H1 (cell line): ENCODE data around the gene NDRG4. TPM values are rescaled to one million over a fixed set of nuclear protein-coding genes. Genes with fewer than 3 reads are reported as not detected.

Experiments used
- CHD2 ChIP-seq: IDR thresholded peaks from 2 replicates; pipeline ENCODE4 v1.6.1; 2012; ENCODE audit warnings: low read length, improper control_type of control experiment
- RXRA ChIP-seq: IDR thresholded peaks from 2 replicates; pipeline ENCODE4 v1.6.1; 2011; ENCODE audit warnings: low read depth, mild to moderate bottlenecking, low read length, moderate library complexity; ENCODE audit not compliant: insufficient read depth
- polyA plus RNA-seq, 7 experiments: library from polyadenylated mRNA; depleted of rRNA in 3 of 7; stranded (reverse) in 5 of 7; unstranded in 2 of 7; fragments of >200 nt in 5 of 7; fragments of 200-250 nt in 2 of 7; gene quantifications; 1 replicate in 5 of 7; 2 replicates in 1 of 7; 4 replicates in 1 of 7; pipeline versions ENCODE4 v1.2.1 to v1.2.3, GENCODE V29; 2011 to 2013; ENCODE audit warnings: missing spikeins in 2 of 7, mixed read lengths in 2 of 7
- total RNA-seq: library from RNA; stranded (reverse); fragmentation: NEBNext Ultra II Directional; extraction: Animal tissue kit (Norgen Biotek cat#: 25700); gene quantifications from 2 replicates; pipeline ENCODE4 v1.2.1, GENCODE V29; 2021

NDRG4 gene
- total and polyA plus RNA-seq, 2 of the 8 experiments (the other 6 are each of a cell fraction or from before 2014, with no cell fraction given) = 20.8 to 30.9 TPM

- TF ChIP-seq RXRA (no peak), CHD2 (no peak)
Measured at GRCh38 chr16:58515125-58515870, 15.4 kb downstream of the NDRG4 start, which contains the start of gene SETD6 (continued).
